ENCODE results near the gene ZG16B.

GRCh38 chr16:2814551-2815298, 15.4 kb upstream of the ZG16B start:
- TF ChIP-seq TAF1 (IDR thresholded peaks at IDR 0.05; ENCODE audit: borderline replicate concordance, low read depth, low read length) (no peak), POLR2AphosphoS5 (IDR thresholded peaks at IDR 0.05; ENCODE audit: low read depth, low read length) (no peak)

Data from GM12892 (cell line).